B cell (primary cell): Measurements from ENCODE around the gene COL11A2. TPM values are rescaled to one million over a fixed set of nuclear protein-coding genes. Genes with fewer than 3 reads are reported as not detected.

Source experiments
- ATAC-seq: fragments of 200-7000 bp; cut with Tn5 transposase; one replicate; pipeline ENCODE4 v1.10.0; 2021; ENCODE audit warnings: low read depth, mild to moderate bottlenecking, moderate number of reproducible peaks, moderate library complexity
- CTCF ChIA-PET: fragments of 350-600 bp; sonication (Branson Sonifier 250); formaldehyde crosslinking; loops from one replicate; lab custom pipeline; 2021; ENCODE audit warnings: antibody characterized with exemption, inconsistent platforms; lab: Charles Lee
- POLR2A ChIA-PET: fragments of 350-600 bp; sonication (Branson Sonifier 250); formaldehyde crosslinking; loops from one replicate; lab custom pipeline; 2021; ENCODE audit warnings: antibody characterized with exemption; lab: Charles Lee
- DNase-seq: peaks from one replicate; pipeline ENCODE4 v3.0.0; 2013
- H2AFZ ChIP-seq: 2 replicates; pipeline ENCODE4 v1.6.1; 2012; ENCODE audit warnings: mild to moderate bottlenecking, low read depth, low read length; ENCODE audit not compliant: insufficient read depth, poor library complexity, severe bottlenecking
- H3K27ac ChIP-seq, 2 donors: 1 replicate in 1 of 2; 2 replicates in 1 of 2; pipeline ENCODE4 v1.5.1; 2012 to 2013; ENCODE audit warnings: low read length in 2 of 2, mild to moderate bottlenecking in 2 of 2, moderate library complexity in 1 of 2
- H3K27me3 ChIP-seq, 4 experiments: fragments of 200-600 bp in 1 of 4; sonication (generic) in 1 of 4; replicated peaks in 1 of 4; 1 replicate in 2 of 4; 2 replicates in 2 of 4; pipeline versions ENCODE4 v1.6.1 to v1.7.0; 2013 to 2016; ENCODE audit warnings: low read length in 3 of 4, mild to moderate bottlenecking in 2 of 4, mixed read lengths in 1 of 4, moderate library complexity in 1 of 4; ENCODE audit not compliant: insufficient read depth in 4 of 4, control insufficient read depth in 3 of 4; ENCODE audit errors: control extremely low read depth in 1 of 4
- H3K36me3 ChIP-seq, 2 experiments: replicated peaks in 1 of 2; 1 replicate in 1 of 2; 2 replicates in 1 of 2; pipeline versions ENCODE4 v1.6.1 to v1.7.1; 2013; ENCODE audit warnings: low read length in 1 of 2; ENCODE audit not compliant: insufficient read depth in 2 of 2, control insufficient read depth in 1 of 2; ENCODE audit errors: control extremely low read depth in 1 of 2, extremely low read depth in 1 of 2
- H3K4me1 ChIP-seq, 2 donors: fragments of 200-600 bp in 1 of 2; sonication (generic) in 1 of 2; 1 replicate in 1 of 2; 2 replicates in 1 of 2; pipeline versions ENCODE4 v1.5.1 to v1.6.1; 2013 to 2017; ENCODE audit warnings: low read length in 2 of 2; ENCODE audit not compliant: control insufficient read depth in 2 of 2, insufficient read depth in 2 of 2
- H3K4me2 ChIP-seq: replicated peaks from 2 replicates; pipeline ENCODE3; 2012; ENCODE audit warnings: mild to moderate bottlenecking, low read depth, low read length; ENCODE audit not compliant: poor library complexity, severe bottlenecking
- H3K4me3 ChIP-seq, 5 experiments: fragments of 200-600 bp in 1 of 5; sonication (generic) in 1 of 5; 1 replicate in 3 of 5; 2 replicates in 2 of 5; pipeline versions ENCODE4 v1.5.1 to v1.7.0; 2011 to 2016; ENCODE audit warnings: low read length in 4 of 5, mild to moderate bottlenecking in 4 of 5, low read depth in 2 of 5, control low read depth in 1 of 5, moderate library complexity in 1 of 5; ENCODE audit not compliant: insufficient read depth in 1 of 5; ENCODE audit errors: control extremely low read depth in 1 of 5, extremely low read depth in 1 of 5
- H3K79me2 ChIP-seq: fragments of 200-600 bp; sonication (generic); one replicate; pipeline ENCODE4 v1.6.0; 2016; ENCODE audit warnings: low read length; ENCODE audit not compliant: control insufficient read depth, insufficient read depth
- H3K9ac ChIP-seq: fragments of 200-600 bp; sonication (generic); 2 replicates; pipeline ENCODE4 v1.6.1; 2017; ENCODE audit warnings: mild to moderate bottlenecking, low read length, moderate library complexity
- H3K9me3 ChIP-seq, 3 donors: one replicate each; pipeline versions ENCODE4 v1.6.1 to v1.7.1; 2013; ENCODE audit warnings: low read length in 2 of 3; ENCODE audit not compliant: control insufficient read depth in 2 of 3, insufficient read depth in 1 of 3; ENCODE audit errors: control extremely low read depth in 1 of 3
- H4K20me1 ChIP-seq: 2 replicates; pipeline ENCODE4 v1.6.0; 2012; ENCODE audit warnings: mild to moderate bottlenecking, low read length; ENCODE audit not compliant: insufficient read depth, control insufficient read depth, poor library complexity, severe bottlenecking
- H3K27ac Mint-ChIP-seq: one replicate; pipeline ENCODE4 v1.8.0; 2021; ENCODE audit warnings: mixed read lengths
- H3K27me3 Mint-ChIP-seq: one replicate; pipeline ENCODE4 v1.8.0; 2021; ENCODE audit warnings: mixed read lengths
- H3K4me1 Mint-ChIP-seq: one replicate; pipeline ENCODE4 v1.8.0; 2021; ENCODE audit warnings: mixed read lengths
- H3K4me3 Mint-ChIP-seq: one replicate; pipeline ENCODE4 v1.8.0; 2021; ENCODE audit warnings: mixed read lengths
- H3K9me3 Mint-ChIP-seq: one replicate; pipeline ENCODE4 v1.8.0; 2022; ENCODE audit warnings: mixed read lengths; ENCODE audit not compliant: insufficient read depth
- CTCF ChIP-seq: fragments of 200-600 bp; IDR thresholded peaks from one replicate; pipeline ENCODE4 v1.8.0; 2022; ENCODE audit warnings: antibody characterized with exemption, mild to moderate bottlenecking
- EZH2 ChIP-seq: IDR thresholded peaks from 2 replicates; pipeline ENCODE4 v1.6.1; 2012; ENCODE audit warnings: borderline replicate concordance, low read depth, mild to moderate bottlenecking, moderate library complexity, low read length; ENCODE audit not compliant: insufficient read depth, poor library complexity, severe bottlenecking
- WGBS: methylation state at CpG from one replicate; pipeline ENCODE4 v1.1.5; 2013; ENCODE audit warnings: missing lambda C conversion rate; ENCODE audit not compliant: insufficient coverage; 5-methylcytosine and 5-hydroxymethylcytosine counted together
- intact Hi-C: fragments of 100-400 bp; cut with micrococcal nuclease; formaldehyde crosslinking; loops from one replicate; pipeline ENCODE4 v1.10.0; 2022
- polyA plus RNA-seq: library from polyadenylated mRNA; depleted of rRNA; stranded (reverse); fragments of >200 nt; gene quantifications from 2 replicates; pipeline ENCODE4 v1.2.3, GENCODE V29; 2012
- total RNA-seq, 2 donors: library from RNA; stranded (reverse); fragments of 120-200 nt in 1 of 2; gene quantifications; 1 replicate in 1 of 2; 2 replicates in 1 of 2; pipeline versions ENCODE4 v1.2.3 to v1.2.4, GENCODE V29; 2013 to 2022

COL11A2 gene
- total and polyA plus RNA-seq, 2 donors (not counting 1 experiment from before 2014, with no cell fraction given): 0.39 to 0.82 TPM

GRCh38 chr6:33171016-33171879 lies 21.0 kb downstream of the COL11A2 start:
- Histone ChIP-seq H3K4me1 (peaks cover 0 to 10% of the 10 kb centered on the region in 2 donors), H3K9ac (no peak overlapping the region), H3K36me3 (no peaks in the 10 kb centered on the region), H4K20me1 (no peaks in the 10 kb centered on the region), H3K27me3 (peaks cover 0 to 14% (median 6%) of the 10 kb centered on the region in 4 experiments), H3K79me2 (no peaks in the 10 kb centered on the region), H3K27ac (no peak overlapping the region), H3K4me3 (no peak overlapping the region), H2AFZ (no peak overlapping the region), H3K4me2 (no peak overlapping the region), H3K9me3 (no peaks in the 10 kb centered on the region)
- WGBS: 92% methylated on average over 9 of the region's 11 CpGs
- ATAC-seq: no peak
- ChIA-PET POLR2A (interaction anchor here (0.7 kb wide), 1 partner anchor 143 kb away, joined by 6 read pairs; no protein-coding TSS in a partner anchor), CTCF (interaction anchor here (0.7 to 1.3 kb wide), 2 partner anchors 23 to 77 kb away, joined by 3 to 4 read pairs; no protein-coding TSS in a partner anchor)
- no peak for TF ChIP-seq CTCF
- TF ChIP-seq EZH2: no peak
- Mint-ChIP-seq H3K4me3 (no peak overlapping the region), H3K27me3 (peaks cover 21% of the 10 kb centered on the region), H3K27ac (peak overlapping the region; percentile 46), H3K4me1 (peaks cover 9% of the 10 kb centered on the region), H3K9me3 (no peaks in the 10 kb centered on the region)
- no peak for DNase-seq
- intact Hi-C loops: no loop called here
